A172 (cell line): Measurements from ENCODE around the gene PDE4D. TPM values are rescaled to one million over a fixed set of nuclear protein-coding genes. Genes with fewer than 3 reads are reported as not detected.

Source experiments
- DNase-seq: peaks from one replicate; pipeline ENCODE4 v3.0.0-alpha.2; 2015; ENCODE audit warnings: low spot score
- total RNA-seq: library from RNA; depleted of rRNA; stranded (reverse); fragments of >200 nt; shearing (Covaris generic); gene quantifications from 2 replicates; pipeline ENCODE4 v1.2.3, GENCODE V29; 2014

Gene PDE4D
- total RNA-seq, 1 experiment from 2014 or later, result 7.6 TPM

DNA sequence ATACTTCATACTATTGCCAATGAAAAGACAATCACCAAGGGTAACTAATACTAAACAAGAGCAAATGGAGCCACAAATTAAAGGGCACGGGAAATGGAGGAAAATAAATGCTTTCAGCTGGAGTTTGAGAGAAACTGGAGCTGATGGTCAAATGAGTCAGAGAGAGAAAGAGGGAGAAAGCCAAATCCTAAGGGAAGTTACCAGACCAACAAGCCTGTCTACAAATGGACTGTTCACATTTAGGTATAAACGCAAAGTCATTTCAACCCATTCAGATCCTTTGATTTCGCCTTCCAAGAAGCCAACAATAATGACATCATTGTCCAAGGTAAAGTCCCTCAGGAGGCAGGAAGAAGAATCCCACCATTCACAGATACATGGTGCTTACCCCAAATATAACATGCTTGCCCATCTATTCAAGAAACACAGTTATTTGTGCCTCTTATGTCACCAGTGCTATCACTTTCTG, 958.9 kb downstream of the PDE4D start:
- DNase-seq, result no peak

- no peak for DNase-seq
Observed at GRCh38 chr5:58933891-58934628, 959.5 kb downstream of the PDE4D start.

GRCh38 chr5:58932057-58932612, 961.4 kb downstream of the PDE4D start:
- no peak for DNase-seq

GRCh38 chr5:58930520-58930919, 963.0 kb downstream of the PDE4D start:
- no peak for DNase-seq

DNA sequence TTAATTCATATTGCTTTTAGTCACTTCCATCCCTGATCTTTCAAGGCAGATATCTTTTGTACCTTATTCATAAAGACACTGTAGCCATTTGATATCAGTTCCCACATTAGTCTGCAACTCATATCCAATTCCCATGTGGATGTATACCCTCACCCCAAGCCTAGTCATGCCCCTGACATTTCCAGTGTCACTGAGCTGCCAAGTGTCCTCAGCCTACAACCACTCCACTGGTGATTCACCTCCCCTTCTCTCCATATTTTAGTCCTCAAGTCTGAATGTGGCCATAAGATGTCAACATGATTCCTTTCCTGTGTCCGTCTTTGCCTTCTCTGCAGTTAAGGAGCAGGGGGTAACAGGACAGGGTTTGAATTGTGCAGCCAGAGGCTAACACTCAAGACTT, 963.8 kb downstream of the PDE4D start:
- DNase-seq, result no peak

DNA sequence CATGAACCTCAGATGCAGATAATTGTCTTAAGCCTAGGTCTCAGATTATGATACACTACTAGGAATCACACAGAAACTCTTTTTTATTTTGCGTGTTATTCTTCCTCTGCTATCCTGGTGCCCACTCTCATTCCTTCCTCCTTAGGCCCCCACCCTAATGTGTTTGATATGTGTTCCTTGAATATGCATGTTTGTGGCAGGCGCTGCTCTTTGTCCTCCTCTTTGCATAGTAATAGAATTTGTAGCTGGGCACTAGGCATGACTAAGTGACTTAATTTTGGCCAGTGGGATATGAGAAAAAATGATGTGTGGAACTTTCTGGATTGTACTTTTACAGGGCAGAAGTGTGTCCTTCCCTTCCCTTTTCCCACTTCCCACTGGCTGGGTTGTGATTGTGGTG, 965.6 kb downstream of the PDE4D start:
- DNase-seq, result no peak

GRCh38 chr5:58927181-58927580, 966.3 kb downstream of the PDE4D start:
- no peak for DNase-seq

GRCh38 chr5:58926541-58926935, 967.0 kb downstream of the PDE4D start:
- DNase-seq, result no peak

- DNase-seq, result no peak
Observed at GRCh38 chr5:58925627-58926540, 967.6 kb downstream of the PDE4D start.

DNA sequence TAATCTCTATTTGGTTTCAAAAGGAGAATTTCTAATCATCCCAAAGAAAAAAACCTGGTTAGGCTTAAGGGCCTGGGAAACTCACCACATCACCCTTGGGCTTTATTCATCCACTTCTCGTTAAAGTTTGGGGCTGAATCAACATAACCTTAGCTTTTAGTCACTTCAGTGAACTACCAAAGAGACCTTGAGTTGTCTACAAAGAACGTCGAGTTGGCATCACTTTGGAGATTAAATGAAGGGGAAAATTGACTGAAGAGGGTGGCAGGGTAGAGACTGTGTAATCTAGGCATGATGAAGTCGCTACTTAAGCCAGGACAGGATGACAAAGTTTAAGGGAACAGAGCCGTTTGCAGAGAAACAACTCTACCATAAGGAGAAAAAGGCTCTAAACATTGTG, 969.2 kb downstream of the PDE4D start:
- no peak for DNase-seq

- DNase-seq, result no peak
Observed at GRCh38 chr5:58923355-58923754, 970.2 kb downstream of the PDE4D start.

DNA sequence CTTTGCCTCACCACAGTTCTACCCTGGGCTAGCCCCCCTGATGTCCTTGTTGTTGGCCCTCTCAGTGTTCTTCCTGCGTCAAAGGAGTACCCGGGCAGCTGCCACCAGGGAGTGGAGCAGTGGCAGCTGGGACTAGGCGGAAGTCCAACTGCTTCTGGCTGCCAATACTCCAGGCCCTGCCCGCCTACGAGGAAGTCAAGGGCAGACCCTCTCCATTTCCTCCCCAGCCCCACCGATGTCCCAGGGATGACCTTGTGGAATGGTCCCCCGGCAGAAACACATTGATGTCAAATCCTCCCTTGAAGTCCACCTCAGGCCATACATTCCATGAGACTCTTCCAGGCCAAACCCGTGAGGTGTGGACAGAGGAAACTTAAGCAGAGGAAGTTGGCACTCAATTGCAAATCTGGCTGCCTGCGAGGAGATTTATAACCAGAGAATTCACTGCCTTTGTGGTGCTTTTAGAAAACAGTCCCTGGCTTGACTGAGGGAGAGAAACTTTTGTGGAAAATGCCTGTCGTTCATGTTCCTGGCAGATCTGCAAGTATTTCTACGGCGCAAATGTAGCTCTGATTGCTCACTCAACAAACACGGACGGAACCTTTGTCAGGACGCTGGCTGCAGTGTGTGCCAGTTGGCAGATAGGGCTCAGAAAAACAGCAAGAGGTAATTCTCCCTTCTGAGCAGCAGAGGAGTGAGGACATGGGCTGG, 970.9 kb downstream of the PDE4D start:
- DNase-seq, result no peak

DNA sequence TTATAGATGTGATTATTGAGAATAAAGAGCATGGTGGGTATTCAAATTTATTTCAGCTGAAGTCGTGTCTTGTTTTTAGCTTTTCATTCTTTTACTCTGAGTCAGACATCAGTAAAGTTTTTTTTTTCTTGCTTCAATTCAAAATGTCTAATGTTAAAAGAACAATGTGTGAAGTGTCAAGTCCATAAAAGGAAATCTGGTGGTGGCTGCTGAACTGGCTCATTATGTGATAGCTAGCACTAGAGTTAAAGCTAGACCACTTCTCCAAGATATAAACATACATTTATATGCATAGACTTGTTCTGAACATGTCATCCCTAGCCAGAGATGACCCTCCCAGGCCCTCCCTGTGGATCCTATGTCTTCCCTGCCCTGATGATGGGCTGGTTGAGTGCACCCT, 972.4 kb downstream of the PDE4D start:
- no peak for DNase-seq

- DNase-seq, result no peak
Observed at GRCh38 chr5:58919833-58920232, 973.7 kb downstream of the PDE4D start.
